Spleen (tissue), 7 donors: ENCODE results near the gene ESYT2.

ENCODE experiments used
- POLR2A ChIP-seq, 3 donors: fragments of 450-650 bp; IDR thresholded peaks; one replicate each; pipeline ENCODE4 v1.5.1; 2017; ENCODE audit warnings: antibody characterized with exemption in 3 of 3, mild to moderate bottlenecking in 1 of 3
- POLR2AphosphoS5 ChIP-seq, 3 donors: sonication (generic); formaldehyde crosslinking; IDR thresholded peaks; one replicate each; pipeline ENCODE4 v1.5.1; 2017; ENCODE audit warnings: antibody characterized with exemption in 3 of 3
- TF ChIP-seq, protein P1 (sequence below), 11 experiments: fragments of 200-600 bp in 7 of 11; fragments of 450-650 bp in 4 of 11; sonication (generic) in 4 of 11; IDR thresholded peaks in 8 of 11; conservative IDR thresholded peaks in 3 of 11; 1 replicate in 7 of 11; 2 replicates in 4 of 11; pipeline versions ENCODE4 v1.4.0 to v1.8.0; 2016 to 2021; ENCODE audit warnings: antibody characterized with exemption in 11 of 11, inconsistent platforms in 4 of 11, mild to moderate bottlenecking in 1 of 11
- donor health status: DM: no; HTN: no; CAD: no; lungs with moderate emphysema.
- donor health status: DM: no; HTN: no; CAD: no.
- donor health status: DM: no; HTN: no; CAD: no.

DNA sequence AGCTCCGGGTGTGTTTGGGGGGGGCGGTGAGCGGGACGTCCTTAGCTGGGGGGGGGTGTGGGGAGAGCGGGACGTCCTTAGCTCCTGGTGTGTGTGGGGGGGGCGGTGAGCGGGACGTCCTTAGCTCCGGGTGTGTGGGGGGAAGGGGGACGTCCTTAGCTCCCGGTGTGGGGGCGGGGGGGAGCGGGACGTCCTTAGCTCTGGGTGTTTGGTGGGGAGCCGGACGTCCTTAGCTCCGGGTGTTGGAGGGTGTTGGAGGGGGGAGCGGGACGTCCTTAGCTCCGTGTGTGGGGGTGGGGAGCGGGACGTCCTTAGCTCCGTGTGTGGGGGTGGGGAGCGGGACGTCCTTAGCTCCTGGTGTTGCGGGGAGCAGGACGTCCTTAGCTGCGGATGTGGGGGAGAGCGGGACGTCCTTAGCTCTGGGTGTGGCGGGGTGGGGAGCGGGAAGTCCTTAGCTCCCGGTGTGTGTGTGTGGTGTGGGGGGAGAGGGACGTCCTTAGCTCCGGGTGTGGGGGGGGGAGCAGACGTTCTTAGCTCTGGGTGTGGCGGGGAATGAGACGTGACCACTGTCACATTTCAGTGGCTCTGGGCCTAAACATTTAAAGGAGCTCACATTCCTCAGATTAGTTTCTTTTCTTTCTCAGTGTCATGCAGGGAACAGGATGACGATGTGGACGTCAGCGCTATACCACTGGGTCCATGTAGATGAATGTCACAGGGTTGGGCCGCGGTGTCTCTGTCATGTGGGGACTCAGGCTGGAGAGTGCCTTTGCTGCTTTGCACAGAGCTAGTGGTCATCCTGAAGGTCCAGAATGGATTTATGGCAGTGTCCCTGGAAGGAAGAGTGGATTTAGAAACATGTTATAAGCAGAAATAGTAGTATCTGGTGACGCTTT is 34.5 kb upstream of the ESYT2 start:
- TF ChIP-seq POLR2AphosphoS5 (IDR thresholded peaks at IDR 0.05) (peak; percentile 49 to 65 (median 59)), POLR2A (IDR thresholded peaks at IDR 0.05) (no peak)
- TF ChIP-seq, protein P1, sequence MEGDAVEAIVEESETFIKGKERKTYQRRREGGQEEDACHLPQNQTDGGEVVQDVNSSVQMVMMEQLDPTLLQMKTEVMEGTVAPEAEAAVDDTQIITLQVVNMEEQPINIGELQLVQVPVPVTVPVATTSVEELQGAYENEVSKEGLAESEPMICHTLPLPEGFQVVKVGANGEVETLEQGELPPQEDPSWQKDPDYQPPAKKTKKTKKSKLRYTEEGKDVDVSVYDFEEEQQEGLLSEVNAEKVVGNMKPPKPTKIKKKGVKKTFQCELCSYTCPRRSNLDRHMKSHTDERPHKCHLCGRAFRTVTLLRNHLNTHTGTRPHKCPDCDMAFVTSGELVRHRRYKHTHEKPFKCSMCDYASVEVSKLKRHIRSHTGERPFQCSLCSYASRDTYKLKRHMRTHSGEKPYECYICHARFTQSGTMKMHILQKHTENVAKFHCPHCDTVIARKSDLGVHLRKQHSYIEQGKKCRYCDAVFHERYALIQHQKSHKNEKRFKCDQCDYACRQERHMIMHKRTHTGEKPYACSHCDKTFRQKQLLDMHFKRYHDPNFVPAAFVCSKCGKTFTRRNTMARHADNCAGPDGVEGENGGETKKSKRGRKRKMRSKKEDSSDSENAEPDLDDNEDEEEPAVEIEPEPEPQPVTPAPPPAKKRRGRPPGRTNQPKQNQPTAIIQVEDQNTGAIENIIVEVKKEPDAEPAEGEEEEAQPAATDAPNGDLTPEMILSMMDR (IDR thresholded peaks at IDR 0.05 in 8 of 11, conservative IDR thresholded peaks at IDR 0.05 in 3 of 11) = no peak
